ENCODE results near the gene MAD2L1.
"Not testable (repeated sequence)": the region's sequence is repeated elsewhere in the genome, so short reads cannot be mapped to it uniquely, and the experiment has no call there.

MAD2L1 gene

GRCh38 chr4:120066517-120067340 lies at the start of gene MAD2L1:
TSS of gene MAD2L1 (minus strand) at chr4:120066848. CDS start at chr4:120066734, 114 bp downstream.
- peak within 1 kb of the TSS; percentile 78 for H3K4me3 ChIP-seq
- peak; percentile 99 for DNase-seq (ENCODE audit: low spot score)
- H3K27ac ChIP-seq = peak within 1 kb of the TSS; percentile 95
- no peak for TF ChIP-seq CTCF (IDR thresholded peaks at IDR 0.05)

DNA sequence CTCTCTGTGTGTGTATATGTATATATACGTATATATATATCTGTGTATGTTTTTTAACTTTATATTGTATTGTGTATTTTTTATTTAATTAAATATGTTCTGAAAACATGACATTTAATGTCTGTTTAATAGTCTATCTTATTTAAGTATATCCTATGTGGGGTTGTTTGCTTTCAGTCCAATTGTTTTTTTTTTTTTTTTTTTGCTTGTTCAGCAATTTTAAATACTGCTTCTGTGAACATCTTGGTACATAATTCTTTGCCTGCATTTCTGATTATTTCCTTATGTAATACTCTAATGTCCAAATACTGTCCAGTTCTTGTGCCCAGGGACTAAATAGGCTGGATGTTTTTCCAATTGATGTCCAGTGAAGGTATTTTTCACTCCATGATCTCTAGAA lies 45.1 kb upstream of the MAD2L1 start:
- no peak for DNase-seq (ENCODE audit: low spot score)
- no peak overlapping the region for H3K4me3 ChIP-seq
- no peak for TF ChIP-seq CTCF (IDR thresholded peaks at IDR 0.05)
- H3K27ac ChIP-seq = no peak overlapping the region

DNA sequence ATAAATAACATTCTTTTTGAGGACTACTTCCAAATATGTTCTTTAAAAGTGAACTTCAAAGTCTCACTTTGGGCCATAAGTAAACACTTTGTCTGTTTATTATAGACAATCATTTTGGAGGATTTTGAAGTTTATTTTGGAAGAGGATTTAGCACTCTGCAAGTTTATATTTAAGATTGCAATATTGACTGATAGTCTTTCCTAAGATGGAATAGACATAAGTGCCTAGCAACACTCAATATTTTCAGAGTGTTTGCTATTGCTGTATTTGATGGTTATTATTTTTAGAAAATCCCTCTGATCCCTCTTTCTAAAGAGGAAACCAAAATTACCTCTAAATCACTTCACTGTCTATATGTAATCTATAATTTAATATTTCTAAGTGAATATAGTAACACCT lies 42.8 kb upstream of the MAD2L1 start:
- Histone ChIP-seq H3K27ac (no peak overlapping the region), H3K4me3 (no peak overlapping the region)
- TF ChIP-seq CTCF (IDR thresholded peaks at IDR 0.05) = no peak
- DNase-seq (ENCODE audit: low spot score) = no peak

- no peak for DNase-seq (ENCODE audit: low spot score)
- TF ChIP-seq CTCF (IDR thresholded peaks at IDR 0.05) = no peak
- Histone ChIP-seq H3K27ac (no peak overlapping the region), H3K4me3 (no peak overlapping the region)
Measured at GRCh38 chr4:120105472-120105871, 38.8 kb upstream of the MAD2L1 start.

- no peak overlapping the region for H3K4me3 ChIP-seq
- no peak for TF ChIP-seq CTCF (IDR thresholded peaks at IDR 0.05)
- H3K27ac ChIP-seq = no peak overlapping the region
- no peak for DNase-seq (ENCODE audit: low spot score)
Measured at GRCh38 chr4:120096508-120097297, 30.1 kb upstream of the MAD2L1 start.

DNA sequence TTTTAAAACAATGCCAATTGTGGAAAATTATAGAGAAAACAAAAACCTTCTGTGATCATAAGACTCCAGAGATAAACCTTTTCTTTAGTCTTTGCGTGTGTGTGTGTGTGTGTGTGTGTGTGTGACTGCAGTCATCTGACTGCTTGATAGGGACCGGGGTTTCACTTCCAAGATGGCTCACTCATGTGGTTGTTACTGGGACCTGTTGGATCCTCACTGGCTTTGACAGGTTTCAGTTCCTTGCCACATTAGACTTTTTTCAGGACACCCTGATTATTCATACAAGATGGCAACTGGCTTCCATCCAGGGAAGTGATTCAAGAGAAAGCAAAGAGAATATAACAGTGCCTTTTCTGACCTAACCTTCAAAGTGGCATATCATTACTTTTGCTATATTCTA lies 21.9 kb upstream of the MAD2L1 start:
- TF ChIP-seq CTCF (IDR thresholded peaks at IDR 0.05) = no peak
- no peak for DNase-seq (ENCODE audit: low spot score)

GRCh38 chr4:120088066-120088465 lies 21.4 kb upstream of the MAD2L1 start:
- H3K4me3 ChIP-seq; H3K27ac ChIP-seq; DNase-seq (ENCODE audit: low spot score): not testable (repeated sequence)

More for the DNA sequence above, 21.9 kb upstream of the MAD2L1 start:
- Histone ChIP-seq H3K4me3 (no peak overlapping the region), H3K27ac (no peak overlapping the region)
